Small intestine (tissue), 7 donors: ENCODE data around the gene RDH5. TPM values are rescaled to one million over a fixed set of nuclear protein-coding genes. Genes with fewer than 3 reads are reported as not detected.
"Not testable (repeated sequence)": the region's sequence is repeated elsewhere in the genome, so short reads cannot be mapped to it uniquely, and the experiment has no call there.

Source experiments
- DNase-seq, 2 donors: peaks; one replicate each; pipeline versions ENCODE4 v3.0.0 to v3.0.0-alpha.2; 2013
- FAIRE-seq: peaks from 2 replicates; lab custom pipeline; 2012; peaks lifted over from hg19 to GRCh38; lab: Jason Lieb, UNC
- H3K27ac ChIP-seq, 3 donors: one replicate each; pipeline ENCODE4 v1.5.1; 2013; ENCODE audit warnings: low read length in 2 of 3, mild to moderate bottlenecking in 2 of 3, control low read depth in 1 of 3, inconsistent platforms in 1 of 3, low read depth in 1 of 3, moderate library complexity in 1 of 3
- H3K27me3 ChIP-seq, 3 donors: one replicate each; pipeline ENCODE4 v1.6.1; 2013; ENCODE audit warnings: low read length in 3 of 3, inconsistent platforms in 1 of 3; ENCODE audit not compliant: control insufficient read depth in 3 of 3, insufficient read depth in 3 of 3
- H3K36me3 ChIP-seq, 3 donors: one replicate each; pipeline ENCODE4 v1.6.1; 2013; ENCODE audit warnings: low read length in 3 of 3, inconsistent platforms in 1 of 3, low read depth in 1 of 3, mild to moderate bottlenecking in 1 of 3, moderate library complexity in 1 of 3; ENCODE audit not compliant: control insufficient read depth in 3 of 3, insufficient read depth in 2 of 3
- H3K4me1 ChIP-seq, 3 donors: one replicate each; pipeline ENCODE4 v1.6.1; 2013; ENCODE audit warnings: low read length in 2 of 3, inconsistent platforms in 1 of 3, low read depth in 1 of 3, mild to moderate bottlenecking in 1 of 3, moderate library complexity in 1 of 3; ENCODE audit not compliant: control insufficient read depth in 3 of 3, insufficient read depth in 2 of 3
- H3K4me3 ChIP-seq, 3 donors: one replicate each; pipeline ENCODE4 v1.5.1; 2013; ENCODE audit warnings: low read length in 3 of 3, control low read depth in 1 of 3, inconsistent platforms in 1 of 3, low read depth in 1 of 3, mild to moderate bottlenecking in 1 of 3, moderate library complexity in 1 of 3
- H3K9me3 ChIP-seq, 2 donors: one replicate each; pipeline ENCODE4 v1.6.1; 2013; ENCODE audit warnings: low read depth in 1 of 2, low read length in 1 of 2; ENCODE audit not compliant: control insufficient read depth in 2 of 2, insufficient read depth in 1 of 2
- WGBS, 3 donors: extraction: QIAGEN DNeasy Blood & Tissue Kit; methylation state at CpG; one replicate each; pipeline ENCODE4 v1.1.7; 2013; 5-methylcytosine and 5-hydroxymethylcytosine counted together
- polyA plus RNA-seq, 4 donors: library from polyadenylated mRNA; stranded (reverse) in 3 of 4; unstranded in 1 of 4; fragments of 200-250 nt in 3 of 4; fragments of 120-200 nt in 1 of 4; gene quantifications; one replicate each; pipeline versions ENCODE4 v1.2.1 to v1.2.3, GENCODE V29; 2013
- donor health status: healthy with polysubstance abuse.
- donor health status: control.
- donor health status: control.
- donor health status: Bipolar disorder and iron deficiency.
- donor health status: healthy.

RDH5 gene
- polyA plus RNA-seq, 4 donors: 19.2 to 79.8 (median 56.5) TPM

DNA sequence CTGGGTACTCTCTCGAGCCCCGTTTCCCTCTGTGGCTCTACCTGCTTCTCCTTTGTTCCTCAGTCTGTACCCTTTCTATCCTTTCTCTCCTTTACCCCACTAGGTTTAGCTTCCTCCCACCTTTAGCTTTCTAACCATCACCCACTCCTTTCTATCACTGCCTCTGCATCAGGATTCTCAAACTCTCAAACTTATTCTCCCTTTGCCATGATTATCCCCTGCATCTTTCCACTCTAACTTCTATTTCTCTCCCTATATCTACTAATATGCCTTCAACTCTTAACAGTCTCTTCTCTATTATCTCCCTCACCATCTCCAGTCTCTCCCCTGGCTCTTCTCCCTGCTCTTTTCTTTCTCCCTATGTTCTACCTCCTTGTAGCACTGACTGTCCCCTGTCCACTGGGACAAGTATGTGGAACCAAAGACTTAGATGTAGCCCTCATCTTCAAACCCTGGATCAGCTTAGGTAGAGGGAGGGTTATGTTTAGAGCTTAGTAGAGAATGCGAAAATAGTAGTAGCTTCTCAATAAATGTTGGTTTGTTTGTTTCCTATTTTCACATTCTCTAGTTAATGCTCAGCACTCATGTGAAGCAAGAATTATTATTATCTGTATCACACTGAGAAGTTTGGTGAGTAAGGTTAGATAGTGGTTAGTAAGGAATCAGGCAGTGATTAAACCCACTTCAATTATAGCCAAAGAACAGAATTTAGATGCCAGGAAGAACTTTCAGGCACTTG lies 26.1 kb downstream of the RDH5 start:
- Histone ChIP-seq H3K9me3 (no peaks in the 10 kb centered on the region), H3K36me3 (peaks cover 0 to 23% (median 7%) of the 10 kb centered on the region in 3 donors), H3K27me3 (peaks cover 0 to 8% (median 0%) of the 10 kb centered on the region in 3 donors), H3K27ac (no peak overlapping the region), H3K4me1 (peaks cover 0 to 32% (median 10%) of the 10 kb centered on the region in 3 donors), H3K4me3 (no peak overlapping the region)
- DNase-seq (no peak), FAIRE-seq (no peak)
- whole genome bisulfite sequencing, 3 donors: 51 to 66% (median 54%) methylated on average over 3 of the region's 3 CpGs

DNA sequence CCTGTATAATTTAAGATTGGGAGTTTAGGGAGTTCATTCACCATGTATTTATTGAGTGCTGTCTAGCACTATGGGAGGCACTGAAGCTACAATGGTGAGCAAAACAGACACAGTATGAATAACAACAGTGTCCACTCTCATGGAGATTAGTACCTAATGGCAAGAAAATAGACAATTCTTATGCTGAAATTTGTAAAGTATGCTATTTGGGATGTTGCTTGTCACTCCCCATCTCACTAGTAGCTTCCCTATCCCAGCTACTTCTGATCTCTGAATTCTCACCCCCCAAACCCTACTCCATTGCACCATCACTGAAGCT lies 26.7 kb downstream of the RDH5 start:
- H3K27me3 ChIP-seq: peaks cover 0 to 8% (median 0%) of the 10 kb centered on the region in 3 donors
- no peaks in the 10 kb centered on the region for H3K9me3 ChIP-seq
- DNase-seq (no peak), FAIRE-seq (no peak)
- peaks cover 0 to 29% (median 8%) of the 10 kb centered on the region in 3 donors for H3K36me3 ChIP-seq
- no peak overlapping the region for H3K27ac ChIP-seq
- peaks cover 0 to 29% (median 10%) of the 10 kb centered on the region in 3 donors for H3K4me1 ChIP-seq
- no peak overlapping the region for H3K4me3 ChIP-seq

DNA sequence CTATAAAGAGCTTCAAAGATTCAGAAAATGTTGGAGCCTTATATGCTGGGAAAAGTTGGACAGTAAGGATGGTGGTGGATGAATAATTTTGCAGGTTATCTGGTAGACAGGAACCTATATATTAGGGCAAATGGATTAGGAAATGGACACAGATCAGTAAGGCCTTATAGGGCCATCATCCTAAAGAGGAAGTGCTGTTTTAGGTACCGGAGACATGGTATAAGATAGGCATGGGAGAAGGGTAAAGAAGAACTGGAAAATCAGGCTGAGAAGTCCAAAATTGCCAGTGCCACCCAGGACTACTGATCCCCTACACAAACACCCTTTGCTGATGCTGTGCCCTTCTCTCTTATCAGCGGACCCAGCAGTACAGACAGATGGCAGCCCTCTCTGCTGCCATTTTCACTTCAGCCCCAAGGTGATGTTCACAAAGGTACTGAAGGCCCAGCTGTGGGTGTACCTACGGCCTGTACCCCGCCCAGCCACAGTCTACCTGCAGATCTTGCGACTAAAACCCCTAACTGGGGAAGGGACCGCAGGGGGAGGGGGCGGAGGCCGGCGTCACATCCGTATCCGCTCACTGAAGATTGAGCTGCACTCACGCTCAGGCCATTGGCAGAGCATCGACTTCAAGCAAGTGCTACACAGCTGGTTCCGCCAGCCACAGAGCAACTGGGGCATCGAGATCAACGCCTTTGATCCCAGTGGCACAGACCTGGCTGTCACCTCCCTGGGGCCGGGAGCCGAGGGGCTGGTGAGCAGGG lies 28.2 kb downstream of the RDH5 start:
- no peak overlapping the region for H3K27ac ChIP-seq
- no peak for FAIRE-seq
- no peak overlapping the region for H3K4me3 ChIP-seq
- 90 to 94% (median 91%) methylated on average over 18 of the region's 18 CpGs for WGBS, 3 donors
- peaks cover 0 to 8% (median 0%) of the 10 kb centered on the region in 3 donors for H3K27me3 ChIP-seq
- H3K36me3 ChIP-seq: peaks cover 4 to 38% (median 13%) of the 10 kb centered on the region in 3 donors
- no peak for DNase-seq
- H3K9me3 ChIP-seq: no peaks in the 10 kb centered on the region
- H3K4me1 ChIP-seq: peaks cover 0 to 21% (median 10%) of the 10 kb centered on the region in 3 donors

DNA sequence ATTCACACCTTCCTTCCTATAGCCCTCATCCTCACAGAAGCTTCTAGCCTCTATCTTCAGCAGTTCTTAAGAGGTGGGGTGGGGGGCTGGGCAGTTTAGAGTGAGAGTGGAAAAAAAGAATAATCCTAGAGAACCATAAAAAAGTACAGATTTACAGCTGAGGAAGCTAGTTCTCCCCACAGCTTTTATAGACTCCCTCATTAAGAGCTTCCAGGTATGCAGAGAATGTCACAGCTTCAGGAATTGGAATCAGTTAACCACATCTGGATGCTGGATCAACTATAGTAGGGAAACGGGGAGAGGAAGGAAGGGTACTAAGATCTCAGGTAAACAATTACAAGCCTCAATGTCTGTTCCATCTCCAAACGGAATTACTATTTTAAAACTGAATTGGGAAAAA lies 35.1 kb downstream of the RDH5 start:
- no peak overlapping the region for H3K27ac ChIP-seq
- 69 to 87% (median 80%) methylated on average over 2 of the region's 2 CpGs for WGBS, 3 donors
- H3K9me3 ChIP-seq: no peaks in the 10 kb centered on the region
- no peak overlapping the region for H3K4me3 ChIP-seq
- DNase-seq (no peak), FAIRE-seq (no peak)
- no peaks in the 10 kb centered on the region for H3K4me1 ChIP-seq
- H3K27me3 ChIP-seq: no peaks in the 10 kb centered on the region
- H3K36me3 ChIP-seq: peaks cover 18 to 58% (median 22%) of the 10 kb centered on the region in 3 donors

DNA sequence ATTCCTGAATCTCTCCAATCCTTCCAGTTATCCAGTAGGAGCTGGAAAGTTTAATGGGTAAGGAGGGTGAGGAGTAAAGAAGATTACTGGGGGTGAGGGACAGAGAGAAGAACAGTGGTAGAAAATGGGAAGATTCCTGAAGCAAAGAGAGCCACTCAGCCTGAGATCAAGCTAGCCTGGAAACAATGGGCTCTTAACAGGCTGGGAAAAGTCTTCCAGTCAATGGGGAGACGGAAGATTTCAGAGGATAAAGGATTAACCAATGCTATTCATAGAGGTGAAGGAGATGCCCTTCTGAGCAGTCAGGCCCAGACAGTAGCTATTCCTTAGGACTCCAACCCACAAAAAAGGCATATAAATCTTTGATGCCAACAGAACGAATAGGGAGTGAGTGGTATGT lies 37.5 kb downstream of the RDH5 start:
- H3K27me3 ChIP-seq: no peaks in the 10 kb centered on the region
- FAIRE-seq (no peak), DNase-seq (no peak)
- peaks cover 15 to 50% (median 19%) of the 10 kb centered on the region in 3 donors for H3K36me3 ChIP-seq
- H3K4me3 ChIP-seq: no peak overlapping the region
- 77 to 88% (median 83%) methylated on average over 2 of the region's 2 CpGs for WGBS, 3 donors
- no peaks in the 10 kb centered on the region for H3K4me1 ChIP-seq
- H3K27ac ChIP-seq: no peak overlapping the region
- H3K9me3 ChIP-seq: no peaks in the 10 kb centered on the region

DNA sequence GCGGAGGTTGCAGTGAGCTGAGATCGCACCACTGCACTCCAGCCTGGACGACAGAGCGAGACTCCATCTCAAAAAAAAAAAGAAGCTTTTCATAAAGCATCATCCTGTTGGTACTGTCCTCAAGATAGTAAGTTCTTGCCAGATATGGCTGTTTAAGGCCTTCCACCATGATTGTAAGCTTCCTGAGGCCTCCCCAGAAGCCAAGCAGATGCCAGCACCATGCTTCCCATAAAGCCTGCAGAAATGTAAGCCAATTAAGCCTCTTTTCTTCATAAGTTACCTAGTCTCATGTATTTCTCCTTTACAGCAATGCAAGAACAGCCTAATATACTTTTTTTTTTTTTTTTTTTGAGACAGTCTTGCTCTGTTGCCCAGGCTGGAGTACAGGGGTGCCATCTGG lies 38.4 kb downstream of the RDH5 start:
- peaks cover 14 to 51% (median 16%) of the 10 kb centered on the region in 3 donors for H3K36me3 ChIP-seq
- not testable (repeated sequence) for H3K27ac ChIP-seq, FAIRE-seq, H3K4me3 ChIP-seq, H3K9me3 ChIP-seq, H3K4me1 ChIP-seq, DNase-seq, H3K27me3 ChIP-seq
- 99 to 100% (median 100%) methylated on average over 4 of the region's 4 CpGs for WGBS, 3 donors

DNA sequence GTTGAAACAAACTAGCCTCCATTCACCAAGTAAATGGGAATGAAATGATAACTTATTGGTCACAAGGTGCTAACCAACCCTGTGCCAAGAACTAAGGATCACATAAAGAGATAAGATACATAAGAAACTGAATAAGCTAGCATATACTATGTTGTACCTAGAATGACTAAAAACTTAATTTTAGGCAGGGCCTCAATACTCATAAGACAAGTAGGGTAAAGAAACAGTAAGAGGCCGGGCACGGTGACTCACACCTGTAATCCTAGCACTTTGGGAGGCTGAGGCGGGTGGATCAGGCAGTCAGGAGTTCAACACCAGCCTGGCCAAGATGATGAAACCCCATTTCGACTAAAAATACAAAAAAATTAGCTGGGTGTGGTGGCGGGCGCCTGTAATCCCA lies 40.5 kb downstream of the RDH5 start:
- FAIRE-seq: no peak
- WGBS, 3 donors: 93 to 94% (median 94%) methylated on average over 6 of the region's 6 CpGs
- H3K4me1 ChIP-seq: no peaks in the 10 kb centered on the region
- no peak for DNase-seq
- no peaks in the 10 kb centered on the region for H3K9me3 ChIP-seq
- H3K27ac ChIP-seq: no peak overlapping the region
- H3K27me3 ChIP-seq: no peaks in the 10 kb centered on the region
- peaks cover 12 to 53% (median 16%) of the 10 kb centered on the region in 3 donors for H3K36me3 ChIP-seq
- H3K4me3 ChIP-seq: no peak overlapping the region

DNA sequence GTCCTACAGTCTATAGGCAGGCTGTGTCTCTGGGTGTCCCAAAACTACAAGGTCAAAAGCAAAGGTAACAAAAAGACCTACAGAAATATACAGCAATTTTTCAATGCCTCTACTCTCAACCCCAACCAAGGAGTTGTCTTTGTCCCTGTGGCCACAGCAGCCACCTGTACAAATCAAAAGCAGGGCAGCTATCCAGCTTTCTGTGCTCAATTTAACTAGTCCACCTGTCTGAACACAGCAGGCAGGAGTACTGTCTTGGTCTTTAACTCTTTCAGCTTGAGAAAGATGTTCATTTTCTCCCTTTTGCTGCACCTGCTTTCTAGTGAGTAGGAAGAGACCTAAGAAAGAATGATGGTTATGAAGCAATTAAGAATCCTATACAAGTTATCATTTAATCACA lies 42.5 kb downstream of the RDH5 start:
- Histone ChIP-seq H3K4me1 (no peaks in the 10 kb centered on the region), H3K4me3 (no peak overlapping the region), H3K27me3 (no peaks in the 10 kb centered on the region), H3K27ac (no peak overlapping the region), H3K9me3 (no peaks in the 10 kb centered on the region), H3K36me3 (peaks cover under 1 to 58% (median 17%) of the 10 kb centered on the region in 3 donors)
- no peak for DNase-seq
- no peak for FAIRE-seq
